Brain pericyte (primary cell): ENCODE results near the gene IGFBP3.

Experiments
- DNase-seq: peaks from one replicate; pipeline ENCODE4 v3.0.0-alpha.2; 2012; ENCODE audit warnings: low read depth, low spot score

IGFBP3 gene

DNA sequence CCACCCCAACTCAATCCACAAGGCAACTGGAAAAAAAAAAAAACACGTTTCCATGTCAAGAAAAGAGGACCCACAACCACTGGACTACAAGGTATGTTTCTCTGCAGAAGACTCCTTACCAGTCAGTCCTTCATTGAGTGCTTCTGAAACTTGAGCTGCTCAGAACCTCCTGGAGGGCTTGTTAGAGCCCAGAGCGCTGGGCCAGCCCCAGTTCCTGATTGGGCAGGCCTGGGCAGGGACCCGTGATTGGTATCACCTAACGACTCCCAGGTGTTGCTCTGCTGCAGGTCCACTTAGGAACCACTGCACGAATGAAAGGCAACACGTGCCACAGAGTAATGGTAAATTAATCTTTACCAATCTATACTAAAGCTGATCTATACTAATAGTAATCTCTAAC, 47.7 kb downstream of the IGFBP3 start:
- no peak for DNase-seq

DNA sequence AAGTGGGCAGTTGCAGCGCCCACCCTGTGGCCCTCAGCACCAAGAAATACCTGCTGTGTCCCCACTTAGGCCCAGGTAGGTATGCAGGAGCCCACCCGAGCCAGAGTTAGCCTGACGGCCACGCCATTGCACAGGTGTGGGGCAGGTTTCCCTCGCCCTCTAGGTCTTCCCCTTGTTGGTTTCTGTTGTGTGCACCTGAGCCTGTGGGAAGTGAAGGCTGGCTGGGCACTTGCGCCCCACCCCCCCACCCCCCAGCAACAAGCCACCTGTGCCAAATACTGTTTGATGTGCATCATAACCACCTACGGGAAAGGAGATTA, 48.1 kb downstream of the IGFBP3 start, which contains the start of gene CCDC201:
Gene CCDC201, minus strand, starts transcription at position 48 of the 320 bp plus-strand sequence. CDS start 75 bp downstream, outside the sequence.
- no peak for DNase-seq

- DNase-seq, result no peak
These were observed 48.7 kb downstream of the IGFBP3 start for GRCh38 chr7:45872116-45873034.

- no peak for DNase-seq
These were observed 51.6 kb downstream of the IGFBP3 start for GRCh38 chr7:45869426-45869825.

DNA sequence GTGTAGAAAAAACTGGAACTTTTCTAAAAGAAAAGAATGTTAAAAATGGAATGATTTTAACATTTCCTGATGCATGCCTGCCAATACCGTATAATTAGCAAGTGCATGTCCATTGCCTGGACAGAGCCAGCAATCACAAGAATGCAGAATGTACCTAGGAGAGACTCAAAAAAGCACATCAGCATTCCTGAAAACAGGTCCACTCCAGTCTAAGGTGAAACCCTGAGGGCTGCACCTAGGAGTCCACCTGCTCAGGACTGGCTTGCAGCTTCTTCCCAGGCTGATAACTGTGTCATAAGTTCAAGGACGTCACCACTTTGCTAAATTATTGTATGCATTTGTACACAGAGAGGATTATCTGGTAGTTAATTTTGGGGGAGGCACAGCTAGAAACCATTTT, 53.6 kb downstream of the IGFBP3 start:
- no peak for DNase-seq

GRCh38 chr7:45865594-45866410, 55.3 kb downstream of the IGFBP3 start:
- DNase-seq, result no peak

GRCh38 chr7:45863715-45864114, 57.4 kb downstream of the IGFBP3 start:
- no peak for DNase-seq
